IPS-NIHi7 (cell line): Measurements from ENCODE around the gene SEMA6D.

Experiments used
- DNase-seq: peaks from one replicate; pipeline ENCODE4 v3.0.0; 2012; ENCODE audit warnings: mixed read lengths; ENCODE audit errors: extremely low spot score

The SEMA6D gene

DNA sequence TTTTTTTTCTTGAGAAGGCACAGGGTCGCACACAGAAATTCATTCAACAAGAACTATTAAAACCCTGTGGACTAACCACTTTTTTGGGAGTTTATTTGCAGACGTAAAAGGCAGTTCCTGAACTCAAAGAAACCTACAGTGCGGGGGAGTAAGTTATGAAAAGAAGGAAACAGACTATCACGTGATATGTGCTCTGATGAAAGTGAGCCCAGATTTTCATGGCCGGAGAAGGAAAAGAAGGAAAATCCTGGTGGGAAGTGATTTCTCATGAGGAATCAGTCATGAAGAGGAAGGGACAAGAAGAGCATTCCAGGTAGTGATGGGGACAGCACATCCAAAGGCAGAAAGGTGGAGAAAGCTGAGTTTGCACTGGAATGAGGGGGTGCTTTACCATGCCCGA lies 26.1 kb downstream of the SEMA6D start:
- no peak for DNase-seq

- DNase-seq = no peak
These were observed 26.6 kb downstream of the SEMA6D start for GRCh38 chr15:47743886-47744285.

GRCh38 chr15:47744496-47744895 lies 27.2 kb downstream of the SEMA6D start:
- no peak for DNase-seq

DNA sequence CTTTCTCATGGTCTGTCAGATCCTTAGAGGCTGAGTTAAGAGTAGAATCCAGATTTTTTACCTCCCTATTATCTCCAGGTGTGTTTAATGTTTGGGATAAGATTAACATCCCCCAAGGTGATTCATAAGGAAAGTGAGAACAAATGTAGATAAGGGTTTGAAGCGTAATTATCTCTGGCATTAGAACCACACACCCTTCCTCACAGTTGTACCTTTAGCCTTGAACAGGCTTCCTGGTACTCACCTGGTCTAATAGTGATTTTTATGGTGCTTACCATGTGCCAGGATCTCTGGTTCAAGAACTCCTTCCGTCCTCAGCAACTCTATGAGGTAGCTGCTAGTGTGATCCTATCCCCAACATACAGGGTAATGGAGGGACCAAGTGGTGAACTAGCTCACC lies 27.7 kb downstream of the SEMA6D start:
- no peak for DNase-seq

- DNase-seq = no peak
These were observed 29.2 kb downstream of the SEMA6D start for GRCh38 chr15:47746516-47746915.

DNA sequence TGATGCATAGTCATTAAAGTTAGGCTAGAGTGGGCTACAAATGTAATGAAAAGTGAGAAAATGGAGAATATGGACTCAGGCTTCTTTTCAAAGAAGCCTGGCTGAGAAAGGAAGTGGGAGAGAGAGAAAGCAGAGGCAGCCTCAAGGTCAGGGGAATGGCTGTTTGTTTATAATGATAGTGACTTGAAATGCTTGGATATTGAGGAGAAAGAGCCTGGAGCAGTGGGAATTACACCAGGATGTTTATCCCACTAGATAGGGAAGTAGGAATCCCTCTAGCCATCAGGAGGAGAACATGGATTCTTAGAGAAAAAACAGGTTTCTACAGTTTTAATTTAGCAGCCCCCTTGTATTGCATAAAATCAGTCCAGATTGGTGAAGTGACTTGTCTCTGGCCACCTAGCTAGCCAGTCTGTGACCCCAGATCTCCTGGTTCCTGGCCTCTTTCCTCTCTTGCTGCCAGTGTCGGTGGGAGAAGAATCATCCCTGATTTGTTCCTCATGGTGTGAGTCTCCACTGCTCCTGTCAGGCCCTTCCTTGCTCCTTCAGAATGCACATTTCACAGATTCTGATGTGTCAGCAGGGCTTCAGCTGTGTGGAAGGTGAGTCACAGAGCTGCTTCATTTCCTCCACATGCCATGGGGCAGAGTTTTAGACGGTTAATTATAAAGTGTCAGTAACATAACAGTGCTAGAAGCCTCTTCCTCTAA lies 32.9 kb downstream of the SEMA6D start:
- peak; percentile 16 for DNase-seq

DNA sequence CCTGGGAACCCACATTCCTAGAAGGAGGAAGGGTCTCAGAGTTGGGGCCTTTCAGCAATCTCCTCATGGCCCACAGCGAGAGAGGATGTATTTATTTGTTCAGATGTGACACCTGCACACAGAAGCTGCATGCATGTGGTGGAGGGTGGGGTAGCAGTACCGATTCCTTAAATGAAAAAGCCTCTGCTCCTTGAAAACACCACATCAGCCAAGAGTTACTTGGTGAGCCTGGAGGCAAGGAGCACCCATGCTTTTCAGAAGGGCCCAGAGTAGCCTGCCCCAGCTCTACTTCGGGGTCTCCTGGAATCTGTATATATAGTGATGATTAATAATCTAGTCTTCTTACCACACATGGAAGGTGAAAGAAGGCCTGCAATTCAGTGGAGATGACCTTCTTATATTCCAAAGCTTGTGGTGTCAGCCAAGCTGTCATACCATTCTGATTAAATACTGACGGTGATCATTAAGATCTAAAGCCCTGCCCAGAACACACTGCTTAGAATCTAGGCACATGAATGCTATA lies 33.5 kb downstream of the SEMA6D start:
- no peak for DNase-seq

DNA sequence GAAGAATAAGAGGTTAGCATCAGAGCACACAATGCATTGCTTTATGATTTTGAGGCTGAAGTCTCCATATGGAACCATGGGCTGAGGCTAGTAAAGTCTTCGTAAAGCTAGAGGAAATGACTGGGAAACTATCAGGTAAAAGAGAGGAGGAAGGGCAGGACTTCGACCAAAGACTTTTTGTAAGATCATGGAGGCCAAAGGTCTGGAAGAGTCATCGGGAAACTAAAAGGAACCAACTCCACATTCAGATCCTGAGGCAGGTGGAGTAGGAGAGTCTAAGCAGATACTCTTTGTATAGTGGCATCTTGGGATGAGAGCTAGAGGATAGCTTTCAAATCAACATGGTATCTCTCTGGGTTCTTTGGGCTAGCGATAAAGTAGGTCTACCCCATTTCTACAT lies 36.3 kb downstream of the SEMA6D start:
- DNase-seq = no peak

DNA sequence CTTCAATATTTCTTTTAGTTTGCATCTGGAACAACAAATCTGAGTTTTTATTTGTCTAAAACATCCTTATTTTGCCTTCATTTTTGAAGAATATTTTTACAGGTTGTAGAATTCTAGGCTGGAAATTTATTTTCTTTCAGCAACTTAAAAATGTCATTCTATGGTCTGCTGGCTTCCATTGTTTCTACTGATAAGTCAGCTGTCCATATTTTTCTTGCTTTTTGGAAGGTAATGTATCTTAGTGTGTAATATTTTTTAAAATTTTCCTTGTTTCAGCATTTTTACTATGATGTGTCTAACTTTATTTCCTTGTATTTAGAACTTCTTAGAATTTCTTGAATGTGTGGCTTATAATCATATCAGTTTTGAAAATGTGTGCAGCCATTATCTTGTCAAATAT lies 37.0 kb downstream of the SEMA6D start:
- DNase-seq = no peak

- DNase-seq = no peak
These were observed 38.6 kb downstream of the SEMA6D start for GRCh38 chr15:47755941-47756340.

DNA sequence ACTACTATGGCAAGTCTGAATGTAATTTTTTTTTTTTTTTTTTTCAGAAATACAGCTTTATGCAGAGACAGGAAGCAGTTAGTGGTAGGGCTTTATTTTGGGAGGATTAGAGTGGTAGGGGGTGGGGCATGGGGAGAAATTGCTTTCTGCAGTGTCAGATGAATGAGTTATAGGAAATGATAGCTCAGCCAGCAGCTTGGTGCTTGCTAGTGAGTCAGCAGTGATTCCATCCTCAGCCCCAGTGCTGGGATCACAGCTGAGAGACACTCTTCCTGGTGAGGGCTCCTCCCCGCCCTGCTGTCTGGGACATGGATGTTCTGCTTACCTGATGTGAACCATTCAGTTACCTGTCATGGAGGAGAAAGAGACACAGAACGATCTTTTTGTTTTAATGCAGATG lies 39.6 kb downstream of the SEMA6D start:
- peak; percentile 40 for DNase-seq

DNA sequence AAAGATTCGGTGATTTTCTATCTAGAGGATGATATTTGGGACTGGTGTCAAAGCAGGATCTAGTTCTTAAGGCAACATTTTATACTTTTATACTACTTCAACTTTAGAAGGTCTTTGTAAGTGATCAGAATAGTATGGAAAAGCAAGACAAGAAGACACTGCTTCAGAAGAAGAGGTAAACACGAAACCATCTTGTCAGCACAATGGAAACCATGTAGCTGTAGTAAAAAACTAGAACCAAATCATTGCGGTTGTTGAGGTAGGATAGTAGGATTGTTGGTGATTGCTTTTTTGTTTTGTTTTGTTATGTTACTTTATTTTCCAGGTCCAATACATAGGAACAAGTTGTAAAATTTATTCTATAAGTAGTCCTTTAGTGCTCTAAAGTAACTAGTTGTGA lies 40.0 kb downstream of the SEMA6D start:
- DNase-seq = no peak

GRCh38 chr15:47762621-47763020 lies 45.3 kb downstream of the SEMA6D start:
- no peak for DNase-seq

DNA sequence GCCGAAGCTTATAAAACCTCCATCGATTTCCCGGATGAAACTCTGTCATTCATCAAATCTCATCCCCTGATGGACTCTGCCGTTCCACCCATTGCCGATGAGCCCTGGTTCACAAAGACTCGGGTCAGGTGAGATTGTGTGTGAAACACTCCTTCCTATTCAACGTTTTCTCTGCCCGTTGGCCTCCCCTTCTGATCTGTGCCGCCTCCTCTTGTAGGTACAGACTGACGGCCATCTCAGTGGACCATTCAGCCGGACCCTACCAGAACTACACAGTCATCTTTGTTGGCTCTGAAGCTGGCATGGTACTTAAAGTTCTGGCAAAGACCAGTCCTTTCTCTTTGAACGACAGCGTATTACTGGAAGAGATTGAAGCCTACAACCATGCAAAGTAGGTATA lies 47.4 kb downstream of the SEMA6D start:
- no peak for DNase-seq

- DNase-seq = no peak
These were observed 49.1 kb downstream of the SEMA6D start for GRCh38 chr15:47766406-47766805.

- no peak for DNase-seq
These were observed 49.7 kb downstream of the SEMA6D start for GRCh38 chr15:47767035-47767434.

DNA sequence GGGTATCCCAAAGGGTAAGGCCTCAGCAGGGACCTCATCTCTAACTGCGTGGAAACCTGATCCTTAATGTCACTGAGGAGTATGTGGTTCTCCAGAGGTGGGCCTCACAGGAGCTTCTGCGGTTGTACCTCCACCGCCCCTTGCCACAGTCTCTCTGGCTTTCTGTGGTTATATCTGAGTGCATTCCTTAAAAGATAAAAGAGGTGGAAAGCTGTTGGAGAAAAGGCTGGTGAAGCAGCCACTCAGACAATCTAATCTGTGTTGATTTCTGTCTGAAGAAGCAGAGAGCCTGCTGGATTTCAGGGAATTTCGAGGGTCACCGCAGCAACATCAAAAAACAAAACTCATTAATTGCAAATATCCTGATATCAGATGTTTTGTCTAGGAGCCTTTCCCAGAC lies 51.4 kb downstream of the SEMA6D start:
- peak; percentile 18 for DNase-seq

GRCh38 chr15:47769166-47769565 lies 51.9 kb downstream of the SEMA6D start:
- no peak for DNase-seq

- DNase-seq = no peak
These were observed 55.8 kb downstream of the SEMA6D start for GRCh38 chr15:47773143-47773542.

DNA sequence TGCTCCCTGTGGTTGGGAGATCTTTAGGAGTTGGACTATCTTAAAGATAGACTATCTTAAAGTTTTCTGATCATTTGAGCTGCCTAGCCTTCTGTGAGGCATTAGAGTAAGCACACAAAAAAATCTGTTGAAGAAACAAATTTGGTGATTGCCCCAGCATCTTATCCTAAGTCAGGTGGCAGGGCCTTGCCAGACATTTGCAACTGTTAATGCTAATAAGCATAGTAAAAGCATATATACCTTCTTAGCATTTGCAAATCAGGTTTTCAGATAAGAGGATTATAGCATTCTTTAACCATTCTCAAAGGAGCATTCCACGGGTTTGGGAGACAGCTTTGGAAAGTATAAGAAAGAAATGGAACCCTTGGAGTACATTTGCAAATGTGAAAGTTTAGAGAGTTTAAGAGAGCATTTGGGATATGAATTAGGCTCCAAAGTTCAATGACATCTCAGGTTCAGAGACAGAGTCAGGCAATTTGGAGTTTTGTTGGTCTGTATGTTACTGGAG lies 61.0 kb downstream of the SEMA6D start:
- DNase-seq = no peak

- DNase-seq = no peak
These were observed 63.7 kb downstream of the SEMA6D start for GRCh38 chr15:47780971-47781370.

DNA sequence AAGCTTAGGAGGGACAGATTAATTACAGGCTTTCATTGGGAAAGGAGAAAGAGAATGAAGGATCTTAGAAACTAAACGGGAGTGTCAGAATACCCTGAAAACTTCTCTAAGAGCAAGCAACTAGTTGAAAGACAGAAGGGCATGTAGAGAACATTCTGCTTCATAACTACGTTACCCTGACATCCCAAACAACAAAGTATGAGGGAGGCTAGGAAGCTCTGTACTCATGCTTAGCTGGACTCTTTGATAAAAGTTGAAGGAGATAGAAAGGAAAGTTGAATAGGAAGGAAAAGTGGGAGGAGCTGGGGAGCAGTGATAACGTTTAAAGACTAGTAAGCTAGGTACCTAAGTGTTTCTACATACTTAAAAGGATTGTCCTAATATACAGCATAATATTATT lies 64.2 kb downstream of the SEMA6D start:
- DNase-seq = no peak

- no peak for DNase-seq
These were observed 67.5 kb downstream of the SEMA6D start for GRCh38 chr15:47784820-47785219.

DNA sequence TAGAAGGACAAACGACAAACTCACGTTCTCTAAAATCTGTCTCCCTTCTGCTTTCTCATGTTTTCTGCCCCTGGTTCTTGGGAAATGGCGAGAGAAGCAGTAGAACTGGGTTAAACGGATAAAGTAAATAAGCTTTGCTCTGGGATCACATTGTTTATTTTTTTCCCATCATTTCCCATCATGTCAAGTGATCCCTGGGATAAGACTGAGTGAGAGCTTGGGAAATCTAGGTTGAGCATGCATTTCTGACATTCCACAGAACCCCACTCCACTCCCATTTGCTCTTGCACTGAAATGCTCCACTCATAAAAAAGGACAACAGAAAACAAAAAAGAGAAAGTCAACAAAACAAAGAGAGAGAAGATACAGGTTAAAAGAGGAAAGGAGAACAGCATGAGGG lies 69.1 kb downstream of the SEMA6D start:
- DNase-seq = no peak
